Loucy (cell line): ENCODE measurements around the gene ZNF783.

Experiments used
- CTCF ChIP-seq: fragments of 200-600 bp; sonication (generic); conservative IDR thresholded peaks from 2 replicates; pipeline ENCODE4 v1.5.1; 2014; ENCODE audit warnings: mild to moderate bottlenecking, antibody characterized with exemption, low read length
- EZH2phosphoT487 ChIP-seq: fragments of 200-600 bp; IDR thresholded peaks from 2 replicates; pipeline ENCODE4 v1.6.1; 2018; ENCODE audit warnings: antibody characterized with exemption, mild to moderate bottlenecking, moderate library complexity, borderline replicate concordance

- no peak for TF ChIP-seq CTCF
- no peak for TF ChIP-seq EZH2phosphoT487
Measured at GRCh38 chr7:149334219-149334618, 72.2 kb downstream of the ZNF783 start.
